Thyroid gland (tissue), 4 donors: ENCODE measurements around the gene PTPN13. TPM values are rescaled to one million over a fixed set of nuclear protein-coding genes. Genes with fewer than 3 reads are reported as not detected.

Source experiments
- DNase-seq, 2 donors: peaks; one replicate each; pipeline ENCODE4 v3.0.0-alpha.2; 2019
- H3K27ac ChIP-seq, 3 donors: fragments of 200-600 bp; sonication (generic); 1 replicate in 2 of 3; 2 replicates in 1 of 3; pipeline ENCODE4 v1.5.1; 2016 to 2019; ENCODE audit warnings: mild to moderate bottlenecking in 1 of 3, moderate library complexity in 1 of 3
- H3K27me3 ChIP-seq: fragments of 200-600 bp; sonication (generic); one replicate; pipeline ENCODE4 v1.5.1; 2019
- H3K36me3 ChIP-seq, 2 donors: fragments of 200-600 bp; sonication (generic); one replicate each; pipeline ENCODE4 v1.5.1; 2016 to 2019
- H3K4me1 ChIP-seq, 2 donors: fragments of 200-600 bp; sonication (generic); one replicate each; pipeline ENCODE4 v1.5.1; 2017 to 2019
- H3K4me3 ChIP-seq, 3 donors: fragments of 200-600 bp; sonication (generic); replicated peaks in 1 of 3; 1 replicate in 2 of 3; 2 replicates in 1 of 3; pipeline ENCODE4 v1.5.1; 2016; ENCODE audit warnings: mild to moderate bottlenecking in 1 of 3
- H3K9me3 ChIP-seq: fragments of 200-600 bp; sonication (generic); one replicate; pipeline ENCODE4 v1.5.1; 2017
- POLR2A ChIP-seq, 2 donors: fragments of 450-650 bp; IDR thresholded peaks; one replicate each; pipeline ENCODE4 v1.6.1; 2017; ENCODE audit warnings: antibody characterized with exemption in 2 of 2, mild to moderate bottlenecking in 2 of 2, moderate library complexity in 1 of 2
- WGBS, 2 donors: methylation state at CpG; one replicate each; pipeline ENCODE4 v1.1.5; 2017; 5-methylcytosine and 5-hydroxymethylcytosine counted together
- intact Hi-C: fragments of 100-400 bp; cut with DNase I; formaldehyde crosslinking; loops from one replicate; pipeline ENCODE4 v1.15.1; 2023
- total RNA-seq, 4 donors: library from RNA; depleted of rRNA; stranded (reverse); fragments of >200 nt; gene quantifications; one replicate each; pipeline ENCODE4 v1.2.3, GENCODE V29; 2016
- TF ChIP-seq, protein P1 (sequence below), 6 experiments: fragments of 200-600 bp in 3 of 6; fragments of 450-650 bp in 3 of 6; sonication (generic) in 3 of 6; IDR thresholded peaks; one replicate each; pipeline ENCODE4 v1.5.1; 2016 to 2019; ENCODE audit warnings: antibody characterized with exemption in 6 of 6, mild to moderate bottlenecking in 2 of 6, inconsistent platforms in 1 of 6, moderate library complexity in 1 of 6

PTPN13 gene
- total RNA-seq, 4 donors from 2014 or later, result 49.7 to 89.5 (median 64.0) TPM

DNA sequence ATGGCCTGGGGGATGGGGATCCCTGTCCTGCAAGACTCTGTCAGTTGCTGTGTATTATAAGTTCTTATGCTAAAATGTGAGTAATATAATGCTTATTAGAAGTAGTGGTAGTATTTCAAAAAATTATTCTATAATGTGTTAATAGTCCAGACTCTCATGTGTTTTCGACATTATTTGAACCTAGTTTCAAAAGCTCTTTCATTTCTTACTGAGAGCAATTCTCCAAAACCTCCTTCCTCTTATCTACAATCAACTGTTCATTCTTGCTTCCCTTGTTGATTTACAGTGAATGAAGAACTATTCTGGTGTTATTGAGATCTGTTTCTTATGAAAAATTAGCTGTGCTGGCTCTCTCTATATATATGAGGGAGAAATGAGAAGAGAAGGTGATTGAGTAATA is 32.9 kb upstream of the PTPN13 start:
- TF ChIP-seq, protein P1, sequence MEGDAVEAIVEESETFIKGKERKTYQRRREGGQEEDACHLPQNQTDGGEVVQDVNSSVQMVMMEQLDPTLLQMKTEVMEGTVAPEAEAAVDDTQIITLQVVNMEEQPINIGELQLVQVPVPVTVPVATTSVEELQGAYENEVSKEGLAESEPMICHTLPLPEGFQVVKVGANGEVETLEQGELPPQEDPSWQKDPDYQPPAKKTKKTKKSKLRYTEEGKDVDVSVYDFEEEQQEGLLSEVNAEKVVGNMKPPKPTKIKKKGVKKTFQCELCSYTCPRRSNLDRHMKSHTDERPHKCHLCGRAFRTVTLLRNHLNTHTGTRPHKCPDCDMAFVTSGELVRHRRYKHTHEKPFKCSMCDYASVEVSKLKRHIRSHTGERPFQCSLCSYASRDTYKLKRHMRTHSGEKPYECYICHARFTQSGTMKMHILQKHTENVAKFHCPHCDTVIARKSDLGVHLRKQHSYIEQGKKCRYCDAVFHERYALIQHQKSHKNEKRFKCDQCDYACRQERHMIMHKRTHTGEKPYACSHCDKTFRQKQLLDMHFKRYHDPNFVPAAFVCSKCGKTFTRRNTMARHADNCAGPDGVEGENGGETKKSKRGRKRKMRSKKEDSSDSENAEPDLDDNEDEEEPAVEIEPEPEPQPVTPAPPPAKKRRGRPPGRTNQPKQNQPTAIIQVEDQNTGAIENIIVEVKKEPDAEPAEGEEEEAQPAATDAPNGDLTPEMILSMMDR (IDR thresholded peaks at IDR 0.05), result no peak
- TF ChIP-seq POLR2A (IDR thresholded peaks at IDR 0.05), result no peak
- WGBS, 2 donors, result 61 to 83% methylated on average over 1 of the region's 1 CpG
- H3K27me3 ChIP-seq, result no peaks in the 10 kb centered on the region
- peaks cover 13 to 20% of the 10 kb centered on the region in 2 donors for H3K4me1 ChIP-seq
- no peaks in the 10 kb centered on the region for H3K9me3 ChIP-seq
- no peak overlapping the region for H3K4me3 ChIP-seq
- intact Hi-C loops, result no loop called here
- no peaks in the 10 kb centered on the region for H3K36me3 ChIP-seq
- no peak overlapping the region for H3K27ac ChIP-seq
- no peak for DNase-seq

GRCh38 chr4:86563416-86563815 is 30.7 kb upstream of the PTPN13 start:
- no peak for TF ChIP-seq POLR2A (IDR thresholded peaks at IDR 0.05)
- TF ChIP-seq, protein P1 (IDR thresholded peaks at IDR 0.05), result no peak
- intact Hi-C loops, result no loop called here
- no peak overlapping the region for H3K27ac ChIP-seq
- WGBS, 2 donors, result 94 to 98% methylated on average over 2 of the region's 2 CpGs
- H3K9me3 ChIP-seq, result no peaks in the 10 kb centered on the region
- no peaks in the 10 kb centered on the region for H3K36me3 ChIP-seq
- H3K4me3 ChIP-seq, result no peak overlapping the region
- peaks cover 0 to 5% of the 10 kb centered on the region in 2 donors for H3K4me1 ChIP-seq
- DNase-seq, result no peak
- no peaks in the 10 kb centered on the region for H3K27me3 ChIP-seq

- H3K4me1 ChIP-seq, result peaks cover 0 to 9% of the 10 kb centered on the region in 2 donors
- intact Hi-C loops, result no loop called here
- no peak for TF ChIP-seq POLR2A (IDR thresholded peaks at IDR 0.05)
- TF ChIP-seq, protein P1 (IDR thresholded peaks at IDR 0.05), result no peak
- H3K9me3 ChIP-seq, result no peaks in the 10 kb centered on the region
- 43 to 48% methylated on average over 5 of the region's 5 CpGs for WGBS, 2 donors
- H3K27me3 ChIP-seq, result no peaks in the 10 kb centered on the region
- H3K36me3 ChIP-seq, result no peaks in the 10 kb centered on the region
- peak; percentile 63 to 65 for DNase-seq
- H3K4me3 ChIP-seq, result no peak overlapping the region
- peak overlapping the region in 1 of 3 donors; percentile 3 for H3K27ac ChIP-seq
These were observed 29.3 kb upstream of the PTPN13 start for GRCh38 chr4:86564795-86565194.

DNA sequence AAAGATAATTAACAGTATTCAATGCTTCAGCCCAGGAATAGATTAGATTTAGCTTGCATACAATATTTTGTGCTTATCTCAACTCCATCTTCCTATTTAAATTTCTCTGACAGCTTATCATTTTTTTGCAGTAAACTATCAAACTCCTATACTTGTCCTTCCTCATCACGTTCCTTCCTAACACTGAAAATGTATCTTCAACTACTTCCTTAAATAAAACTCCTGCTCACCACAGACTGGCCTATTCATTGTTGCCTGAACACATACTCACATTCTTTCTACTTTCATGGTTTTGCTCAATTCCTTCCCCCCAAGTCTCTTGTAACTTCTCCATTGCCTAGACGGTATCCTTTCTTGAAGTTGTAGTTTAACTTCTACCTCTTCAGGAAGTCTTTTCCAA is 28.5 kb upstream of the PTPN13 start:
- Histone ChIP-seq H3K36me3 (no peaks in the 10 kb centered on the region), H3K4me1 (peaks cover 0 to 10% of the 10 kb centered on the region in 2 donors), H3K9me3 (no peaks in the 10 kb centered on the region), H3K27me3 (no peaks in the 10 kb centered on the region), H3K27ac (no peak overlapping the region), H3K4me3 (no peak overlapping the region)
- intact Hi-C loops, result no loop called here
- 87 to 92% methylated on average over 2 of the region's 2 CpGs for WGBS, 2 donors
- TF ChIP-seq, protein P1 (IDR thresholded peaks at IDR 0.05), result no peak
- no peak for TF ChIP-seq POLR2A (IDR thresholded peaks at IDR 0.05)
- DNase-seq, result no peak

GRCh38 chr4:86569103-86569870 is 24.8 kb upstream of the PTPN13 start:
- H3K4me3 ChIP-seq, result no peak overlapping the region
- H3K27ac ChIP-seq, result no peak overlapping the region
- H3K4me1 ChIP-seq, result peaks cover 0 to 10% of the 10 kb centered on the region in 2 donors
- 79 to 84% methylated on average over 6 of the region's 6 CpGs for WGBS, 2 donors
- intact Hi-C loops, result no loop called here
- TF ChIP-seq, protein P1 (IDR thresholded peaks at IDR 0.05), result no peak
- TF ChIP-seq POLR2A (IDR thresholded peaks at IDR 0.05), result no peak
- no peaks in the 10 kb centered on the region for H3K27me3 ChIP-seq
- DNase-seq, result no peak
- H3K9me3 ChIP-seq, result no peaks in the 10 kb centered on the region
- H3K36me3 ChIP-seq, result no peaks in the 10 kb centered on the region
